HG03378 (cell line): ENCODE data around the gene CNTNAP2.
"Not testable (repeated sequence)": the region's sequence is repeated elsewhere in the genome, so short reads cannot be mapped to it uniquely, and the experiment has no call there.

Experiments used
- ATAC-seq: cut with Tn5 transposase; IDR thresholded peaks from one replicate; pipeline ENCODE4 v1.9.1; 2021; ENCODE audit warnings: mild to moderate bottlenecking, moderate library complexity; ENCODE audit not compliant: unreplicated experiment

CNTNAP2 gene

DNA sequence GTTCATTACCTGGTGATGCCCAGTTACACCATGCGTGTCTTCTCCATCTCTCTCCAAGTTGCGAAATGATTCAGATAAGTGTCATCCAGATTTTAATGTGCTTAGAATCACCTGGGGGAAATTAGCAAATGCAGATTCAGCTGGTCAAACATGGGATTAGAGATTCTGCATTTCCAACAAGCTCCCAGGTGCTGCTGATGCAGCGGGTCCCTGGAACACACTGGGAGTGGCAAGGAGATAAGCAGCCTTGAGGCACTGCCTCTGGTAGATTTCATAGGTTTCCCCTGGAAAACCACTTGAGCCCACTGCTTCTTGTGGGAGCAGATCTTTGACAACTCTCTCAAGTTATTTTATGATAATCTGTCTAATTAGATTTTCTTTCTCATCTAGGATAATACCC, 2278.0 kb downstream of the CNTNAP2 start:
- no peak for ATAC-seq

DNA sequence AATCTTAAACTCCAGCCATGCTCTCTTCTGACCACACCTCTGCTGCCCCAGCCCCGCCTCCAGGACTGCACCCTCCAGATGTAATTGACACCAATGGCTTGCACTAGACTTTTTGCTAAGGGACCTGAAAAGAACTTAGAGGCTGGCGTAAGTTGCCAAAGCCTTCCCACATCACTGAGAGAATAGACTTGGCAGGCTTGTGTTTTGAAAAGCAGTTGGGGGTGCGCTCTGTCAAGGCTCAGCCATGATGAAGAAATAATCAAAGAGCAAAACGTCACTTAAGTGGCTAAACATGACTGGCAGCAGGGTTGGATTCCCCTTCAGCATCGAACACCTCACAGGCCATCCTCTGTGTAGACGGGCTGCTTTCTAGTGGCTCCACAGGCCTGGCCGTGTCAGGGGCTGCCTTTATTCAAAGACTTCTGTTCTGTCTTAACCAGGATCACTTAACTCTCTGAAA, 2278.8 kb downstream of the CNTNAP2 start:
- no peak for ATAC-seq

DNA sequence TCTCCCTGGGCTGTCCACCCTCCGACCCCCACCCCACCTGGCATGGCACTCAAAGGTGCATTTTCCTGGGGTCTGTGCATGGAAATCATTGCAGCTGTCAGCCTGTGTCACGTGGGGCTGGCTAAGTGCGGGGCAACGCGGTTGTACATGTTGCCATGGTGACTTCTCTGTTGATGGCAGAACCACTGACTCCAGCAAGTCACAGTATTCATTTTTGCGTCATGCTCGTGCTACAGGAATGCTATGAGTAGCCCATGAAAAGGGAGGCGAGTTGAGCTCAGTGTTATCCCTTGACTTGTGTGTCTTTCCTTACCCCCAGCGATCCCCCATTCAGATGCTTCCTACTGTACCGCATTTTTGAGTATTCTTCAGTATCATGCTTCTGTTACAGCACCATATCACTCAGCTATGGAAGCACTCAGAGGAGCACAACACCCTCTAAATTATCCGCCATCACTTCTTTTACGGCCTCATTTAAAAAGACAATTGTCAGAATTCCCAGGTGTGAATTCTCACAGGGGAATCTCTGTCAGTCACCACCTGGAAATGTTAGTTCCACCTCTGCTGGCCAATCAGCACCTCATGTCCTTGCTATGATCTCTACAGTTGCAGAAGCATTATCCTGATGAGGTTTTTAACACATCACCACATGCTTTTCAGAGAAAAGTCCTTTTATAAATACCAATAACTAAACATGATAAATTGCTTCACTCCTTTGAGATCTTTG, 2279.6 kb downstream of the CNTNAP2 start:
- ATAC-seq: no peak

DNA sequence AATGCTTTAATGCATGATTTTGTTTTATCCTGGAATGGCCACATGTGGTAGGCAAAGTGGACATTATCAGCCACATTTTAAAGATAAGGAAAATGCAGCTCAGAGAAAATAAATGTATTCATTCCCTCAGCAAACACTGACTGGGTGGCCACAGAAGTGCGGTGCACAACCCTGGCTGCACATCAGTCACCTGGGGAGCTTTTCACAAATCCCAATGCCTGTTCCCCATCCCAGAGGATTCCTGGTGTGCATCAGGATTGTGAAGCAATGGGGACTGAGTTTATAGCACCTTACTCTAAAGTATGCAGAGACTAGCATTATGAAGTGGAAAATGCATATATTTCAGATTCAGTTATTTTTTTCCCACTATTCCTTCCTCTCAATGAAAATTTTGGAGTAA, 2280.5 kb downstream of the CNTNAP2 start:
- ATAC-seq: no peak

DNA sequence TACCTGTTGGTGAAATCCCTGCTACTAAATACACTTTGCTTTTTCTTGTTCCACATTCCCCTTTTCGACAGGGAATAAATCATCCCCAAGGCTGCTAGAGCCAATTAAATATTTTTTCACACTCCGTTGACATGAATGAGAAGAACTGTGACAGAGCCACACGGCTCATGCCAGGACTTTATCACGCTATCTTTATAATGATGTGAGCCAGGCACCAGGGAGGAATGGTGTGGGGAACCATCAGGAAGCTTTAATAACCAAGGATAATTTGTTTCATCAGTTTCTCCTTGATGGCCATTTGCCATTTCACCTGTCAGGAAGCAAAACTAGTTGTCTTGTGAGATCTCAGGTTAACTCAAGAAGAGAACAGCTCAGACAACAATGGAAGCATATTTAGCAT, 2280.9 kb downstream of the CNTNAP2 start:
- ATAC-seq: no peak

DNA sequence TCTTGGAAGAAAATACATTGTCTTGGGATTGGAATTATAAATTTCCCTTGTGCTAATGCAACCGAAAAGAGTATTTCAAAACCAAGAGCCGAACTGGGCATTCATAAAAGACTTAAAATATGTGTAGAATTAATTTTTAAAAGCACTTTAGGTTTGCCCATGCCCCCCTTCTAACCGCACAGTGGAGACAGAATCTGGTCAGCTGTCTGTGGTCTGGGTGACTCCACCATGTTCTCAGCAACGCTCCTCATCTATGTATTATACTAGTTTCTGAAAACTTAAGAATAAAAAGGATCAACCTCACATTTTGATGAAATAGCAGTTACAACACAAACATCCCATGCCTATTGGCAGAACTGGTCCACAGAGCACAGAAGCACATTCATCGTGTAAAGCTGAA, 2281.4 kb downstream of the CNTNAP2 start:
- no peak for ATAC-seq

DNA sequence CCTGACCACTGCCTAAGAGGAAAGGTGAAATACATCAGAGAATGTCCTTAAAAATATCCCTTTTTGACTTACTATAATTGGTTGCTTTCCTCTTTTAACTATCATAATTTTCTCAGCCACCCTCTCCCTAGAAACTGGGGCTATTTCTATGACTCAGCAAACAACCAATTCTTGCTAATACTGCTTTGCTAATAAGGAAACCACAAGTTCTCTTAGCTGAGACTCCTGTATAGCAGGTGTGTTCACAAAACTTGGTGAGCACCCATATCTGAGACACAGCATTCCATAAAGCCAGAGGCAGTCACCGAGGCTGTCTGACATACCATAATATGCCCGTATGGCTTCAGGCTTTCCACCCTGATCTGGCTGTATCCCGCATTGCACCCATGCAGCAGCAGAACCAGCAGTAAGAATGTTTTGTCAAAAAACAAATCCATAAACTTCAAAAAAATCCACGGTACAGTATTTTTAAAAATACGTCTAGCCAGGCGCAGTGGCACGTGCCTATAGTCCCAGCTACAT, 2282.3 kb downstream of the CNTNAP2 start:
- peak; percentile 80 for ATAC-seq

DNA sequence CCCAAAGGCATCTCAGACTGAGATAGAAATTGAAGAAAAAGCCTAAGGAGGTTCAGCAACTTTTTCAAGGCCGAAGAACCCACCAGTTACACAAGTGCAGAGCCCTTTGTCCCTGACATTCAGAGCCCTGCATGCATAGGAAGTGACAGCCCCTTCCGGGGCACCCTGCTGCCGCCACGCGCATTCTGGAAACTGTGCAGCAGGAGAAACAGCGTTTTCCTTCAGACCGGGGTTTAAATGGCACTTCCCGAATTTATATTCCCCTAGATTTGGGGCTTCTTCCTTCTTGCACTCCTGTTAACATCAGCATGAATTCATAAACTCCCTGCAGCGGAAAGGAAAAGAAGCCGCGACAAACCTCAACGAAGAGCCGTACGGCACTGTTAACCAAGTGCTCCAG, 2283.5 kb downstream of the CNTNAP2 start:
- no peak for ATAC-seq

DNA sequence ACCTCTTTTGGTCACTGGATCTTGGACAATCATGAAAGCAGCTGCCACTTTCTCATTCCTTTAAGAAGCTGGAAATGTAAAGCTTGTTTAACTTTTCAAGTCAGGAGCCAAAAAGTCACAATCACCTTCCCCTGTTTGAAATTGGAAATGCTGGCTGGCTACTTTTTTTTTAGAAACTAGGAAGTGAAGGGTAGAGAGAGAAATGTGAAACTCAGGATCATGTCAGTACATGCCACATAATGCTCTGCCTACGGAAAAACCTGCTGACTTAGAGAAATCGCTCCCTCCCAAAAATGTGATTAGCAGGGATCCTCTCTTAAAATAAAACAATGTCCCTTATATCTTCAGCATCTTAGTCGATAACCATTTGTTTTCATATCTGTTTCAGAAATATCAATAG, 2285.6 kb downstream of the CNTNAP2 start:
- no peak for ATAC-seq

DNA sequence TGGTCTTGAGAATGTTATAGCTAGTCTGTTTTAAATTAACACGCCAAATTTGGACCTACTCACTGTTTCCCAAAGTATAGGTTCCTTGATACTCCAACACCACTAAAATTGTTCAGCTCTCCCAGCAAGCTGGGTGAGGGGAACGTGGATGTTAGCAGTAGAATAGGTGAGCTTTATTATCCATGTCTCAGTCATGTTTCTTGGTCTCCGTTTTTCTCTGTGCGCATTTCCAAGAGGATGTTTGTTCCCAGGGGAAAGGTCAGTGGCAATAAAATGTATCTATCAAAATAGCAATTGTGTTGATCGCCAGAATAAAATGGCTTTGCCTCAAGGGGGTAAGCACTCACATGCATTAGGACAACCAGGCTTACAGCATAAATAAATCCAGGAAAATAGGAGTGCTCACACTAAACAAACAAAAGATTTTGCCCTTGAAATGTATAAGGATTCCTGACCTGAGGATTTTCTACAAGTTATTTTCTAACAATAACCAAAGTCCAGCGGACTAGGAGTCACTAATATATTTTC, 2286.9 kb downstream of the CNTNAP2 start:
- no peak for ATAC-seq

DNA sequence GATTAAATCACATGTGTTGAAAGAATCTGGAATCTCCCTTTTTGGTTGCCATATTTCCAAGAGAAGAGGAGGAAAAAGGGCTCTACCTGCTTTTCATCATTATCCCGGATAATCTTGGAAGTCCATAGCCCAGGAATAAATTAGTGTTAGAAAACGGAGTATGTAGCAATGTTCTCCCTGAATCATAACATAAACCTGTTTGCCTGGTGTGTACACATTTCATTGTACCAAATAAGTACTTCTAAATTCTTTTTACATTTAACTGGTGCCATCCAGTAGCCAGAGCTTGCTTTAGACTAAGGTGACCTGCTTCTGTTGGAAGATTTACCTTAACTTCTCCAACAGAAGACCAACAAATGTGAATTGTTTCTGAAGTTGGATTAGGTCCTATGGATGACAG, 2291.7 kb downstream of the CNTNAP2 start:
- no peak for ATAC-seq

DNA sequence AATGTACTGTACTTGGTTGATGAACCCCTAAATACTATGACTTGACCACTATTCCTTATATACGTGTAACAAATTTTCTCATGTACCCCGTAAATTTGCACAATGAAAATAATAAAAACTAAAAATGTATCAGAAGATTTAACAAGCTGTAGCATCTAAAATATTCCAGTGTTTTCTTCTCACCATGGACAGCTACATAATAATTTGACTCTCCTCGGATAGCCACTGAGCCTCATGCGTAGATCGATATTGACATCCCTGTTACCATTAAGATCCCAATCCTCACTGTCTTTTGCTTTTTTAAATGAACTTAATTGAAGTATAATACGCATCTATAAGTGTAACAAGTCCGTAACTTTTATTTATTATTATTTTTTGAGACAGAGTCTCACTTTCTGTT, 2294.3 kb downstream of the CNTNAP2 start:
- ATAC-seq: no peak

DNA sequence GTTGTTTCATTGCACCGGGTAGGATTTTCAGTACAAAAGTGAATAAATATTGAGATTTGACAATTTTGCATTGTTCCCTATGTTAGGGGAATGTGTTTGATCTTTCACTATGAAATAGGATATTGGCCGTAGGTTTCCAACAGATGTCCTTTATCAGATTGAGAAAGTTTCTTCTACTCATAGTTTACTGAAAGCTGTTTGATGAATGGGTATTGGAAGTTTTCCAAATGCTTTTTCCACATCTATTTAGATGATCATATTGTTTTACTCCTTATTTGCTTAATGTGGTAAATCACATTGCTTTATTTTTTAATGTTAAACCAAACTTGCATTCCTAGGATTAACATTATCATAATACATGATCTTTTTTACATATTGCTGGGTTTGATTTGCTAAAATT, 2296.1 kb downstream of the CNTNAP2 start:
- no peak for ATAC-seq

DNA sequence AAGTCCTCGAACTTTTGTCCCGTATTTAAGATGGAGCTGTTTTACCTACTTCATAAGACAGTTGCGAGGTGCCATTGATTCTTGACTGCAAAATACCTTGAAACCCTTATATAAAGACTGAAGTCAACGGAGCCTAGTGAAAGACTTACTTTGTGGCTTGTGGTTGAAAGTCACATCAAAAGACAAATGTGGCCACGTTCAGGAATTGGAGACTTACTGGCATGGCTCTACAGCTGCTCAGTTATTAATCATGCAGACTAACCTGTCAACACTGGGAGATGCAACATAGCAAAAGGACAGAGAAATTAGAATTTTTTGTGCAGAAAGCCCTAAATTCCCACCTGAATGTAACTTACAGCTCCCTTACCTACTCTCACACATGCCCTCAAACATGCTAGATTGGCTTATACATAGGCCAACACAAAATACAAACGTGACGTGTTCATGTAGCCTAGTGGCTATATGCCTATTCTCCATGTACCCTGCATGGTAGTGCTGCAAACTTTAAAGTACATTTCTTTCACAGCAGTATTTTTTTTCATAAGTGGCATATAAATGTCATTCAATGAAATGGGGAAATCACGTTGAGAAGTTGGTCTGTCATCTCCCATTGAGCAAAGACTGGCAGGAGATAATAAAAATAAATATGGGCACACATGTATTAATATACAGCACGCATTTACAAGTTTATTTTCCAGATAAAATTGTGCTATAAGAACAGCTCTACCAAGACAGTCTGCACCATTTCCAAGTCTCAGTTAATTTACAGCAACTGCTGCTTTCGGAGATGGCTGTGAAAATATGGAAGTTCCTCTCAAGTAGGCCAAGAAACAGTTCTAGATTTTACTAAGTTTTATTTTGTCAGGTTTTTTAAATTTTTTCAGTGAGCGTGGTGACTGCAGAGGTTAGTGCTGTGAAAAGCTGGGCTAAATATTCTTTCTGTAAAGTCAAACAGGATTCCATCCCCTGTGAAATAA, 2303.5 kb downstream of the CNTNAP2 start:
- peak; percentile 94 for ATAC-seq

DNA sequence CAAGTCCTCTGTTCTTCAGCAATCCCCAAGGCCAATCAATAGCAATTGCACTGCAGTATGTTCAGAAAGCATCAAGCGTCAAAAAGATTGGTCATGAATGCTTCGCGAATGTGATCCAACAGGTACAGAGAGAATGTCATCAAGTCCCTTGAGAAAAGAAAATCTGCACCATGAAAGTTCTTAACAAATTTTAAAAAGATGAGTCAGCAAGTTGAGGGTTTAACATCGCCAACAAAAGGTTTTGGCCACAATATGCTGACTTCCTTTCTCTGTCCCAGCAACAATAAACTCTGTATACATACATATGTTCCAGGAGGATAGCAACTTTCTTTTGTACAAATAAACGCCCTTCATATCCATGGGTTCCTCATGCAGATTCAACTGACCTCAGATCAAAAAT, 2305.4 kb downstream of the CNTNAP2 start:
- ATAC-seq: no peak

DNA sequence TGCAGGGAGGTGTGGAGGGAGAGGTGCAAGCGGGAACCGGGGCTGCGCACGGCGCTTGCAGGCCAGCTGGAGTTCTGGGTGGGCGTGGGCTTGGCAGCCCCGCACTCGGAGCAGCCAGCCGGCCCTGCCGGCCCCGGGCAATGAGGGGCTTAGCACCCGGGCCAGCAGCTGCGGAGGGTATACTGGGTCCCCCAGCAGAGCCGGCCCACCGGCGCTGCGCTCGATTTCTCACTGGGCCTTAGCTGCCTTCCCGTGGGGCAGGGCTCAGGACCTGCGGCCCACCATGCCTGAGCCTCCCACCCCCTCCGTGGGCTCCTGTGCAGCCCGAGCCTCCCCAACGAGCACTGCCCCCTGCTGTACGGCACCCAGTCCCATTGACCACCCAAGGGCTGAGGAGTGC, 2309.8 kb downstream of the CNTNAP2 start:
- ATAC-seq: not testable (repeated sequence)

DNA sequence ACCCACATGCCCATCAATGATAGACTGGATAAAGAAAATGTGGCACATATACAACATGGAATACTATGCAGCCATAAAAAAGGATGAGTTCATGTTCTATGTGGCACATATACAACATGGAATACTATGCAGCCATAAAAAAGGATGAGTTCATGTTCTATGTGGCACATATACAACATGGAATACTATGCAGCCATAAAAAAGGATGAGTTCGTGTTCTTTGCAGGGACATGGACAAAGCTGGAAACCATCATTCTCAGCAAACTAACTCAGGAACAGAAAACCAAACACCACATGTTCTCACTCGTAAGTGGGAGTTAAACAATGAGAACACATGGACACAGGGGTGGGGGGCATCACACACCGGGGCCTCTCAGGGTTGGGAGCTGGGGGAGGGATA, 2314.1 kb downstream of the CNTNAP2 start:
- not testable (repeated sequence) for ATAC-seq

DNA sequence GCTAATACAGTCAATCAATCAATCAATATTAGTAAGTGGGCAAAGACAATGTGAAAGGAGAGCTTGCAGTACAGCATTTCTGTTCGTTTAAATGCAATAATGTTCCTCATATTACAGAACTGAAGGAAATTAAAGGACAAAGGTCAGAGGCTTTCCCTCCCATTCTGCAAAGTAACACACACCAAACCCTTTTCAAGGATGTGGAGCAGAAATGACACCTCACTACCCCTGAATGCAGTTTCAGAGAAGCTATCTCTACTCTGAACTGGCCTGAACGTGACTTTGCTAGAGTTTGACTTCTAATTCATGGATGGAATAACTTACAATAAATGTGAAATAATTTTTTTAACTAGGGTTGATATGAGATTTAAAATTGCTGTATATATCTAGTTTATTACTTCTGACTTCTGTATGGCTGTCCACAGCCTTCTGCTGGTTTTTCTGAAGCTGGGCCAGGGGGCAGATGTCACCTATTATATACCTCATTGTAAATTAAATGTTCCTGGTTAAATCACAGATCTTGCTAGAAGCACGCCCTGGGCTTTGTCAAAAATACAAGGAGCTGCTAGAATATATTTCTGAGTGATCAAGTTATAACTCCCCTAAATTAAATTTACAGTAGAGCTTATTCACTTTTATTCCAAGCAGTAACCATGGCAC, 2317.1 kb downstream of the CNTNAP2 start:
- ATAC-seq: no peak

DNA sequence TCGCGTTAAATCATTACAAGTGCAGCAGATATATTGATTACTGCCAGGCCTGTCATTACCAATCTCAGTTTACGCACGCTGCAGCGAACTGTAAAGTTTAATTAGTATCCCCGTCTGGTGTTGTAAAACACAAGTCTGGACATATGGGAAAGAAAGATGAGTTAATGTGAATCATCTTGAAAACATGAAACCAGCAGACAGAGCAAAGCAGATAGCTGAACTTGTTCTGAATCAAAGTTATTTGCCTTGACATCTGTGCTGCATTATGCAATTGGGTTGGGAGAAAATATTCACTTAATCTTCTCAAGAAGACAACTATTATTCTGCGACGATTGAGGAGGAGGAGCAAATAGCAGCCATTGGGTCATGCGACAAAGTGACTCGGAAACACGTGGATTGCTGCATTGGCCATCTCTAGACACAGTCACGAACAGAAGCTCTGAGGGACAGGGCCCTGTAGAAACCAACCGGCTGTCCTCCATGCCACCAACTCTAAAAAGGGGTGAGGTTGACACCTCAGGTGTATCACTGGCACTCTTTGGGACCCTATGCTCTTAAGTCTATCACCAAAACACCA, 2317.7 kb downstream of the CNTNAP2 start:
- no peak for ATAC-seq

DNA sequence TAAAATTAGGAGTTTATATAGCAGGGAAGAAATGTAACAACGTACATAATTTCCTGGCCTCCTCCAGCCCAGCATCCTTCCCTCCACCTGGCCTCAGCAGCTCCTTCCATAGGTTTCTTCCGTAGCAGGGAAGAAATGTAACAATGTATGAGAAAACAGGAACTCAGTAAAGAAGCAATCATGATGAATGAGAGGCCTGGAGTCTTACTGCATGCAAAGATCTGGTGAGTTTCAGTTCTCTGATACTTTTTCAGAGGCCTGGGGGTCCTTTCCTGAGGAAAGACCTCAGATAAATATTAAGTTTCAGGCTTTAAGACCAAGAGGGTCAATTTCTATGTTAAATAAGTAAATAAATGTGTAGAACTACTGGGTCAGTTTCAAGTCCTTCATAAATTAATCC, 2318.3 kb downstream of the CNTNAP2 start:
- no peak for ATAC-seq

DNA sequence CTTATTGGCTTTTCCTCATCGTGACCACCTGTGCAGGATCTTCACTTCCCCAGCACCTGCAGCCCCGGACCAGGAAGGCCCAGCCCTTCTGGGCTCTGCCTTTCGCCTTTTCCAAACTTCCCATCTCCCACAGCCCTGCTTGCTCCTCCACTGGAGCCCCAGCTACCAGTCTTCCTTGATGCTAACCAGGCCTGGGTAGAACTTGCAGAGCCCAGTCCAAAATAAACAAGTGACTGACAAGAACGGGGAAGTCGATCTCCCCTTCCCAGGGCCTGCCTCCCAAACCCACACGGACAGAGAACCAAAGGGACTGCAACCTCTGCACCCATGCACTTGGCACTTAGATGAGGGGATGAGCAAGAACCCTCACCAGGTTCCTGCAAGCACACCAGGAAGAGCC, 2319.1 kb downstream of the CNTNAP2 start:
- ATAC-seq: no peak
